ENCODE data around the gene FES. TPM values are rescaled to one million over a fixed set of nuclear protein-coding genes. Genes with fewer than 3 reads are reported as not detected.
"Not testable (repeated sequence)": the region's sequence is repeated elsewhere in the genome, so short reads cannot be mapped to it uniquely, and the experiment has no call there.

Gene FES
- total RNA-seq, 2 experiments from 2014 or later = 12.2 to 15.6 TPM

DNA sequence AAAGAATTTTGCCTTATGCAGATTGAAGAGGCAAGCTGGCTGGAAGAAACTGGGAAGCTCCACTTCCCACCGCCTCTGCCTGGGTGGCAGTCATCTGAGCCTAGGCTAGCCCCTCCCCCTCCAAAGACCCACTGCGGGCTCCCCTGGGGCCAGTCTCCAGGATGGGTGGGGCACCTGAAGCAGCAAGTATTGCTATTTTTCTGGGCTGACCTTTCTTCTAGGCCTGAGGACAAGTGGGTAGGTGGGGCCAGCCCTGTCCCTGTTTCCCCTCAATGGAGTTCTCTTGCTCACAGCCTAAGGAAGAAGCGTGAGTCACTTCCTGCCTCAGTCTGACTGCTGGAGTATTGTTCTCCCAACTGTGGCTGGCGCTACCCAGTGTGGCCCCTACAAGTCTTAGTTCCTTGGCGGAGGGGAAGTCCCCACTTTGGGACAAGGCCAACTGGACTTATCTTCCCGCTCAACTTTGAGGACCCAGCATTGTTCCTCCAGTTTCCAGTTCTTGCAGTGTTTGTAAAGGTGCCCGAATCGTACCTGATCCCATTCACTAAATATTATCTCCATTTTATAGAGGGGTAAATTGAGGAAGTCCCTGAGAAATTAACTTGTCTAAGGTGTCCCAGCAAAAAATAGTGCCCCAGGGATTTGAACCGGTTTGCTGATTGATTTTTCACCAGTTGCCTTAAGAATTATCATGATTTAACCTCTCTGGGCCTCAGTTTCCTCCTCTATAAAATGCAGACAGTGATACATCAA is 14.5 kb upstream of the FES start:
- H3K4me1 Mint-ChIP-seq = peaks cover 59% of the 10 kb centered on the region
- ATAC-seq = peak; percentile 65
- no peaks in the 10 kb centered on the region for H3K9me3 Mint-ChIP-seq (ENCODE audit: low read depth)
- POLR2A ChIA-PET = interaction anchor here (0.6 to 2.4 kb wide), 7 partner anchors 16 to 43 kb away, joined by 3 to 19 read pairs (median 6); no protein-coding TSS in a partner anchor
- DNase-seq = peak; percentile 78
- CTCF ChIA-PET = interaction anchor here (0.6 to 2.2 kb wide), 5 partner anchors 16 to 66 kb away, joined by 3 to 8 read pairs (median 5); no protein-coding TSS in a partner anchor
- H3K36me3 Mint-ChIP-seq (ENCODE audit: low read depth) = peaks cover 45% of the 10 kb centered on the region
- intact Hi-C loops (cut with DNase I, micrococcal nuclease) = loop anchor here (1.0 to 10.0 kb wide), 7 partner anchors 13 to 222 kb away; no protein-coding TSS in a partner anchor
- peak overlapping the region; percentile 98 for H3K27ac Mint-ChIP-seq
- peak overlapping the region; percentile 90 for H3K4me3 Mint-ChIP-seq
- H3K27me3 Mint-ChIP-seq = peaks cover 5% of the 10 kb centered on the region

DNA sequence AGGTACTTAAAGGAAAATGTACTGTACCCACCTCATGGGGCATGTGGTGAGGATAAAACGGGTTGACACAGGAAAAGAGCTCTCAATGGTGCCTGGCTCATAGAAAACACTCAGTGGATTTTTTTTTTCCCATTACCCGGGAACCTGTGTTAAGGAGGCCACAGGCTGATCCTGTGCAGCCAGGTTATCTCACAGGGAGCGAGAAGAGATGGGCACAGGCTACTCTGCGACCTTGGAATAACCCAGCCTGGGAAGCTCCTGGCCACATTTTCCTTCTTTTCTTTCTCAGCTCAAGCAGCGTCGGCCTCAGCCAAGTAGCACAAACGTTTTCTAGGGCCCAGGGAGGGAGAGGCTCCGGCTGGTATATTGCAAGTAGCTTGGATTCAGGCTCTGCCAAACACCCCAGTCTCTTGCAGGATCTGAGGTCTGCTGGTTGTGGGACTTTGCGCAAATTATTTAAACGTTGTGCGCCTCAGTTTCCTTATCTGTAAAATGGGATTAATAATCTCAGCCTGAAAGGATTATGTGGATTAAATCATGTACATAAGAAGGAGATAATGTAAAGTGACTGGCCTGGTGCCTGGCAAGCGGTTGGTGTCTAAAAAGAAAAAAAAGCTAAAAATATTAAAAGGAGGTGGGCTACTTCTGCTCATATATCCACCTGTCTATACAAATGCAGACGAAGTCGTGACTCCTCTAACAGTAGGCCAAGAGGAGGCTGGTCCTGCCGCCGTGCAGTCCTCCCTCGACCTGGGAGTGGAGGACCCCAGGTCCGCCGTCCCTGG is 13.8 kb upstream of the FES start:
- peaks cover 56% of the 10 kb centered on the region for H3K4me1 Mint-ChIP-seq
- peak; percentile 50 for DNase-seq
- ATAC-seq = no peak
- H3K9me3 Mint-ChIP-seq (ENCODE audit: low read depth) = no peaks in the 10 kb centered on the region
- peaks cover 51% of the 10 kb centered on the region for H3K36me3 Mint-ChIP-seq (ENCODE audit: low read depth)
- peaks cover 5% of the 10 kb centered on the region for H3K27me3 Mint-ChIP-seq
- CTCF ChIA-PET = interaction anchor here (0.6 to 2.2 kb wide), 6 partner anchors 15 to 65 kb away, joined by 3 to 8 read pairs (median 4); no protein-coding TSS in a partner anchor
- POLR2A ChIA-PET = interaction anchor here (0.6 to 2.4 kb wide), 7 partner anchors 18 to 56 kb away, joined by 3 to 19 read pairs (median 5); no protein-coding TSS in a partner anchor
- intact Hi-C loops (cut with DNase I, micrococcal nuclease) = loop anchor here (1.0 to 10.0 kb wide), 4 partner anchors 32 to 223 kb away; partner anchors contain the start of gene HDDC3 (in 1 of the 2)
- peak overlapping the region; percentile 90 for H3K4me3 Mint-ChIP-seq
- peak overlapping the region; percentile 98 for H3K27ac Mint-ChIP-seq

- Mint-ChIP-seq H3K27ac (peak overlapping the region; percentile 98), H3K36me3 (ENCODE audit: low read depth) (peaks cover 56% of the 10 kb centered on the region), H3K4me3 (peak overlapping the region; percentile 90), H3K4me1 (peaks cover 55% of the 10 kb centered on the region), H3K9me3 (ENCODE audit: low read depth) (no peaks in the 10 kb centered on the region), H3K27me3 (peaks cover 1% of the 10 kb centered on the region)
- DNase-seq = peak; percentile 61
- POLR2A ChIA-PET = interaction anchor here (0.8 to 2.4 kb wide), 7 partner anchors 19 to 57 kb away, joined by 3 to 19 read pairs (median 5); no protein-coding TSS in a partner anchor
- ATAC-seq = no peak
- CTCF ChIA-PET = interaction anchor here (0.6 to 2.2 kb wide), 5 partner anchors 14 to 63 kb away, joined by 3 to 8 read pairs (median 5); no protein-coding TSS in a partner anchor
- intact Hi-C loops (cut with DNase I, micrococcal nuclease) = loop anchor here (1.0 to 10.0 kb wide), 4 partner anchors 31 to 224 kb away; partner anchors contain the start of gene HDDC3 (in 1 of the 2)
Observed at GRCh38 chr15:90871139-90871715, 13.1 kb upstream of the FES start.

- peaks cover 1% of the 10 kb centered on the region for H3K27me3 Mint-ChIP-seq
- no peak for ATAC-seq
- peak overlapping the region; percentile 94 for H3K27ac Mint-ChIP-seq
- H3K36me3 Mint-ChIP-seq (ENCODE audit: low read depth) = peaks cover 63% of the 10 kb centered on the region
- H3K4me3 Mint-ChIP-seq = peak overlapping the region; percentile 94
- DNase-seq = peak; percentile 56
- no peaks in the 10 kb centered on the region for H3K9me3 Mint-ChIP-seq (ENCODE audit: low read depth)
- peaks cover 55% of the 10 kb centered on the region for H3K4me1 Mint-ChIP-seq
- ChIA-PET POLR2A (interaction anchor here (1.2 to 2.4 kb wide), 6 partner anchors 19 to 58 kb away, joined by 3 to 19 read pairs (median 6); no protein-coding TSS in a partner anchor), CTCF (interaction anchor here (0.6 to 1.6 kb wide), 4 partner anchors 14 to 63 kb away, joined by 3 to 6 read pairs (median 4); no protein-coding TSS in a partner anchor)
- intact Hi-C loops (cut with DNase I, micrococcal nuclease) = loop anchor here (1.0 to 10.0 kb wide), 7 partner anchors 15 to 225 kb away; partner anchors contain the start of genes BLM (in 1 of the 2) and HDDC3 (in 1 of the 2)
Observed at GRCh38 chr15:90871716-90872485, 12.4 kb upstream of the FES start.

GRCh38 chr15:90872486-90873184 is 11.7 kb upstream of the FES start:
- peaks cover 71% of the 10 kb centered on the region for H3K36me3 Mint-ChIP-seq (ENCODE audit: low read depth)
- H3K4me1 Mint-ChIP-seq = peaks cover 52% of the 10 kb centered on the region
- ATAC-seq (peak; percentile 64), DNase-seq (peak; percentile 83)
- ChIA-PET CTCF (interaction anchor here (0.7 to 2.0 kb wide), 3 partner anchors 14 to 193 kb away, joined by 4 to 12 read pairs (median 6); partner anchors contain the start of gene HDDC3), POLR2A (interaction anchor here (0.6 to 2.4 kb wide), 7 partner anchors 9 to 485 kb away, joined by 3 to 17 read pairs (median 4); partner anchors contain the start of genes BLM and IQGAP1)
- intact Hi-C loops (cut with DNase I, micrococcal nuclease) = loop anchor here (1.0 to 10.0 kb wide), 7 partner anchors 16 to 225 kb away; partner anchors contain the start of gene BLM (in 1 of the 2)
- H3K9me3 Mint-ChIP-seq (ENCODE audit: low read depth) = no peaks in the 10 kb centered on the region
- peak overlapping the region; percentile 94 for H3K27ac Mint-ChIP-seq
- no peaks in the 10 kb centered on the region for H3K27me3 Mint-ChIP-seq
- H3K4me3 Mint-ChIP-seq = peak overlapping the region; percentile 94

GRCh38 chr15:90873488-90873997 is 10.8 kb upstream of the FES start:
- ChIA-PET CTCF (interaction anchor here (0.7 to 2.0 kb wide), 7 partner anchors 13 to 194 kb away, joined by 3 to 12 read pairs (median 4); partner anchors contain the start of gene HDDC3), POLR2A (interaction anchor here (0.6 to 2.4 kb wide), 8 partner anchors 14 to 156 kb away, joined by 3 to 17 read pairs (median 4); partner anchors contain the start of gene BLM)
- ATAC-seq (no peak), DNase-seq (no peak)
- intact Hi-C loops (cut with DNase I, micrococcal nuclease) = loop anchor here (1.0 to 10.0 kb wide), 7 partner anchors 17 to 226 kb away; partner anchors contain the start of gene BLM (in 1 of the 2)
- Mint-ChIP-seq H3K4me1 (peaks cover 44% of the 10 kb centered on the region), H3K27ac (peak overlapping the region; percentile 94), H3K9me3 (ENCODE audit: low read depth) (no peaks in the 10 kb centered on the region), H3K36me3 (ENCODE audit: low read depth) (peaks cover 78% of the 10 kb centered on the region), H3K4me3 (peak overlapping the region; percentile 94), H3K27me3 (no peaks in the 10 kb centered on the region)

- Mint-ChIP-seq H3K36me3 (ENCODE audit: low read depth) (peaks cover 79% of the 10 kb centered on the region), H3K27me3 (no peaks in the 10 kb centered on the region), H3K9me3 (ENCODE audit: low read depth) (no peaks in the 10 kb centered on the region), H3K27ac (peak overlapping the region; percentile 79), H3K4me3 (peak overlapping the region; percentile 94), H3K4me1 (peaks cover 39% of the 10 kb centered on the region)
- intact Hi-C loops (cut with DNase I, micrococcal nuclease) = loop anchor here (1.0 to 10.0 kb wide), 7 partner anchors 17 to 227 kb away; partner anchors contain the start of gene BLM (in 1 of the 2)
- ChIA-PET POLR2A (interaction anchor here (0.6 to 2.4 kb wide), 6 partner anchors 14 to 79 kb away, joined by 3 to 17 read pairs (median 5); no protein-coding TSS in a partner anchor), CTCF (interaction anchor here (0.7 to 2.0 kb wide), 6 partner anchors 12 to 158 kb away, joined by 3 to 12 read pairs (median 3); no protein-coding TSS in a partner anchor)
- no peak for ATAC-seq
- DNase-seq = peak; percentile 42
Observed at GRCh38 chr15:90873998-90874605, 10.2 kb upstream of the FES start.

DNA sequence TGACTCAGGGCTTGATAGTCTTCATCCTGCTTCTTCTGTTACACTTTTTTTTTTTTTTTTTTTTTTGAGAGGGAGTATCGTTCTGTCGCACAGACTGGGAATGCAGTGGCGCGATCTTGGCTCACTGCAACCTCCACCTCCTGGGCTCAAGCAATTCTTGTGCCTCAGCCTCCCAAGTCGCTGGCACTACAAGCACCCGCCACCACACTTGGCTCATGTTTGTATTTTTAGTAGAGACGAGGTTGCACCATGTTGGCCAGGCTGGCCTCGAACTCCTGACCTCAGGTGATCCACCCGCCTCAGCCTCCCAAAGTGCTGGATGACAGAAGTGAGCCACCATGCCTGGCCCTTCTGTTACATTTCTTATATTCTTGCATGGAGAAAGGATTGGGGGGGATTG is 9.3 kb upstream of the FES start:
- peak overlapping the region; percentile 65 for H3K27ac Mint-ChIP-seq
- H3K36me3 Mint-ChIP-seq (ENCODE audit: low read depth) = peaks cover 81% of the 10 kb centered on the region
- DNase-seq; ATAC-seq; H3K9me3 Mint-ChIP-seq (ENCODE audit: low read depth); H3K27me3 Mint-ChIP-seq: not testable (repeated sequence)
- peaks cover 30% of the 10 kb centered on the region for H3K4me1 Mint-ChIP-seq
- POLR2A ChIA-PET = interaction anchor here (1.0 kb wide), 1 partner anchor 49 kb away, joined by 3 read pairs; no protein-coding TSS in a partner anchor
- H3K4me3 Mint-ChIP-seq = peak overlapping the region; percentile 94
- intact Hi-C loops (cut with DNase I, micrococcal nuclease) = loop anchor here (5.0 to 10.0 kb wide), 2 partner anchors 60 to 228 kb away; no protein-coding TSS in a partner anchor
- CTCF ChIA-PET = interaction anchor here (1.0 to 1.5 kb wide), 2 partner anchors 11 to 58 kb away, joined by 3 to 5 read pairs; no protein-coding TSS in a partner anchor
